Esophagus muscularis mucosa (tissue), 4 donors: ENCODE data around the gene TACC2. TPM values are rescaled to one million over a fixed set of nuclear protein-coding genes. Genes with fewer than 3 reads are reported as not detected.

Experiments
- DNase-seq: peaks from one replicate; pipeline ENCODE4 v3.0.0-alpha.2; 2017; ENCODE audit errors: extremely low spot score
- H3K27ac ChIP-seq, 4 donors: fragments of 200-600 bp; sonication (generic); replicated peaks in 1 of 4; 1 replicate in 3 of 4; 2 replicates in 1 of 4; pipeline ENCODE4 v1.5.1; 2016 to 2019; ENCODE audit warnings: mild to moderate bottlenecking in 1 of 4
- H3K27me3 ChIP-seq, 4 donors: fragments of 200-600 bp; sonication (generic); one replicate each; pipeline versions ENCODE4 v1.5.1 to v1.6.0; 2016 to 2019
- H3K36me3 ChIP-seq, 4 donors: fragments of 200-600 bp; sonication (generic); one replicate each; pipeline ENCODE4 v1.5.1; 2016 to 2019
- H3K4me1 ChIP-seq, 4 donors: fragments of 200-600 bp; sonication (generic); one replicate each; pipeline ENCODE4 v1.5.1; 2016 to 2019
- H3K4me3 ChIP-seq, 4 donors: fragments of 200-600 bp; sonication (generic); 1 replicate in 2 of 4; 2 replicates in 2 of 4; pipeline ENCODE4 v1.5.1; 2016 to 2019; ENCODE audit warnings: mild to moderate bottlenecking in 4 of 4, moderate library complexity in 1 of 4
- H3K9me3 ChIP-seq, 4 donors: fragments of 200-600 bp; sonication (generic); 1 replicate in 3 of 4; 2 replicates in 1 of 4; pipeline ENCODE4 v1.5.1; 2016 to 2019
- EP300 ChIP-seq: sonication (generic); formaldehyde crosslinking; IDR thresholded peaks from one replicate; pipeline ENCODE4 v1.6.1; 2017; ENCODE audit warnings: antibody characterized with exemption
- POLR2A ChIP-seq: fragments of 450-650 bp; IDR thresholded peaks from one replicate; pipeline ENCODE4 v1.6.1; 2017; ENCODE audit warnings: antibody characterized with exemption, moderate library complexity, mild to moderate bottlenecking, low read depth
- POLR2AphosphoS5 ChIP-seq, 2 donors: sonication (generic); formaldehyde crosslinking; IDR thresholded peaks; one replicate each; pipeline ENCODE4 v1.6.1; 2017; ENCODE audit warnings: antibody characterized with exemption in 2 of 2
- WGBS: methylation state at CpG from one replicate; pipeline ENCODE4 v1.1.5; 2018; 5-methylcytosine and 5-hydroxymethylcytosine counted together
- intact Hi-C: fragments of 100-400 bp; cut with DNase I; formaldehyde crosslinking; loops from one replicate; pipeline ENCODE4 v1.15.1; 2023
- total RNA-seq, 4 donors: library from RNA; depleted of rRNA; stranded (reverse); fragments of >200 nt; gene quantifications; one replicate each; pipeline versions ENCODE4 v1.1.0 to v1.2.1, GENCODE V29; 2016
- TF ChIP-seq, protein P1 (sequence below), 3 experiments: fragments of 200-600 bp in 2 of 3; fragments of 450-650 bp in 1 of 3; sonication (generic) in 2 of 3; IDR thresholded peaks; one replicate each; pipeline ENCODE4 v1.5.1; 2017 to 2019; ENCODE audit warnings: antibody characterized with exemption in 3 of 3, mild to moderate bottlenecking in 2 of 3, moderate library complexity in 1 of 3

Gene TACC2
- total RNA-seq, 4 donors from 2014 or later, result 53.7 to 99.4 (median 75.6) TPM

DNA sequence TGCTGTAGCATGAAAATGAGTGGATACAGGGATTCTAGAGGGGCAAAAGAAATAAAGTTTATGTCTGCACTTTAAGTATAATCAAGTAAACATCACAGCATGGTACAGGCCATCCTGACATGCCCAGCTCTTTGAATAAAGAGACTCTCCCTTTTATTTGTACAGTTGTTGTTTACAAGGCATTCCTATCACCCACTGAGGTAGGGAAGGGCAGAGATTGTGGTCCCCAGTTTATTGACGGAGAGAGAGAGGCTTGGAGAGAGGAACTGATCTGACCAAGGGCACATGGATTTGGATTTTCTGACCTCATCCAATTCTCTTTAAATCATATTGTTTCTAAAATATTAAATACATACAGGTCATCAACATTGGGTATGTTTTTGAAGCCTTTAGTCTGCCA lies 53.9 kb downstream of the TACC2 start:
- TF ChIP-seq POLR2A (no peak), POLR2AphosphoS5 (IDR thresholded peaks at IDR 0.05) (no peak), EP300 (no peak)
- TF ChIP-seq, protein P1, sequence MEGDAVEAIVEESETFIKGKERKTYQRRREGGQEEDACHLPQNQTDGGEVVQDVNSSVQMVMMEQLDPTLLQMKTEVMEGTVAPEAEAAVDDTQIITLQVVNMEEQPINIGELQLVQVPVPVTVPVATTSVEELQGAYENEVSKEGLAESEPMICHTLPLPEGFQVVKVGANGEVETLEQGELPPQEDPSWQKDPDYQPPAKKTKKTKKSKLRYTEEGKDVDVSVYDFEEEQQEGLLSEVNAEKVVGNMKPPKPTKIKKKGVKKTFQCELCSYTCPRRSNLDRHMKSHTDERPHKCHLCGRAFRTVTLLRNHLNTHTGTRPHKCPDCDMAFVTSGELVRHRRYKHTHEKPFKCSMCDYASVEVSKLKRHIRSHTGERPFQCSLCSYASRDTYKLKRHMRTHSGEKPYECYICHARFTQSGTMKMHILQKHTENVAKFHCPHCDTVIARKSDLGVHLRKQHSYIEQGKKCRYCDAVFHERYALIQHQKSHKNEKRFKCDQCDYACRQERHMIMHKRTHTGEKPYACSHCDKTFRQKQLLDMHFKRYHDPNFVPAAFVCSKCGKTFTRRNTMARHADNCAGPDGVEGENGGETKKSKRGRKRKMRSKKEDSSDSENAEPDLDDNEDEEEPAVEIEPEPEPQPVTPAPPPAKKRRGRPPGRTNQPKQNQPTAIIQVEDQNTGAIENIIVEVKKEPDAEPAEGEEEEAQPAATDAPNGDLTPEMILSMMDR (IDR thresholded peaks at IDR 0.05), result no peak
- no peak overlapping the region for H3K4me3 ChIP-seq
- no peak for DNase-seq
- intact Hi-C loops, result no loop called here
- 100% methylated on average over 1 of the region's 1 CpG for WGBS
- H3K27me3 ChIP-seq, result no peaks in the 10 kb centered on the region
- no peaks in the 10 kb centered on the region for H3K36me3 ChIP-seq
- peaks cover 30 to 68% (median 52%) of the 10 kb centered on the region in 4 donors for H3K4me1 ChIP-seq
- H3K9me3 ChIP-seq, result no peaks in the 10 kb centered on the region
- peak overlapping the region; percentile 82 to 90 (median 86) for H3K27ac ChIP-seq

DNA sequence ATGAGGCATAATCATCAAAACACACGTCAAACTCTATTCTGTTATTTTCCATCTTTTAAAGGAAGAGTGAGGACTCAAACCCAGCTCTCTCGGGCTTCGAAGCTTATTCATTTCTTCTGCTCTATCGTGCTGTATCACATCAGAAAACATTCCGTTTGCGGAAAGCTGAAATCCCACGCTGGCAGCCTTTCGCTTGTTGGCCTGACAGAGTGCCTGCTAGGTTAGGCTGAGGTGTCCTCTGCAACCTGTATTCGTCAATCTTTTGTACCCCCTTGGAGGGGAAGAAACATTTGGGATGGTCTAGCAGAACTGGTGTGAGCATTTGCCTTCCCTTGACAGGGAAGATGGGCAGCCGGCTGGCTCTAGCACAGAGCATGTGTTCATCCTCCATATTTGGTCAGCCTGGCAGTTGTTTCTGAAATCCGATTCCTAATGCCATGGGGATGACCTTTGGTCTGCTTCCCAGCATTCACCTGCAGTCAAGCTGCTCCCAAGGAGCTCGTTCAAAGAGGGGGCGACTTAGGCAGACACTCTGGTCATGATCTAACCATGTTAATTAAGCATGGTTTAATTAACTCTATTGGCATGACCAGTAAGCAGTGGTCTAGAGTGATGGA lies 55.2 kb downstream of the TACC2 start:
- no peaks in the 10 kb centered on the region for H3K36me3 ChIP-seq
- peak overlapping the region; percentile 31 to 39 (median 36) for H3K4me3 ChIP-seq
- intact Hi-C loops, result no loop called here
- H3K4me1 ChIP-seq, result peaks cover 19 to 70% (median 52%) of the 10 kb centered on the region in 4 donors
- WGBS, result 34% methylated on average over 13 of the region's 13 CpGs
- no peaks in the 10 kb centered on the region for H3K27me3 ChIP-seq
- TF ChIP-seq POLR2AphosphoS5 (IDR thresholded peaks at IDR 0.05) (peak; percentile 32 to 64), EP300 (no peak)
- H3K27ac ChIP-seq, result peak overlapping the region; percentile 82 to 90 (median 86)
- DNase-seq, result no peak
- no peaks in the 10 kb centered on the region for H3K9me3 ChIP-seq

DNA sequence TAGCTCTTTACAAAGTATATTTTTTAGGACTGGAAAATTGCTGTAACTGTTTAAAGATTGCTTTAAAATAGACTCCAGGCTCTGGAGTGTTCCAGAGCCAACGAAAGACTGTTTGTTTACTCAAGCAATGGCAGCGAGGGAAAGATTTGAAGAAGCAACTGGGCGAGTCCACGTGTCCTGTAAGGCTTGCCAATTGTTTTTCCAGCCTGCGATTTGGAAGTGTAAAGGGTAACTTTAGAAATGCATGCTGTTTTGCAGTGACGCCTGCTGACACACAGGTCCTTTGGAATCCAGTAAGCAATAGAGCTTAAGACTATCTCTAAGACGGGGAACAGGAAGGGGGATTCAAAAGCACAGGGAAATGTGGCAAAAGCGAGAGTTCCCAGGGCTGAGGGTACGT lies 55.8 kb downstream of the TACC2 start:
- TF ChIP-seq, protein P1 (IDR thresholded peaks at IDR 0.05), result peak in 1 of 3 experiments; percentile 14
- TF ChIP-seq EP300 (no peak), POLR2AphosphoS5 (IDR thresholded peaks at IDR 0.05) (peak; percentile 50 to 74), POLR2A (no peak)
- H3K27me3 ChIP-seq, result no peaks in the 10 kb centered on the region
- DNase-seq, result no peak
- H3K4me1 ChIP-seq, result peaks cover 16 to 73% (median 49%) of the 10 kb centered on the region in 4 donors
- intact Hi-C loops, result no loop called here
- H3K9me3 ChIP-seq, result no peaks in the 10 kb centered on the region
- no peaks in the 10 kb centered on the region for H3K36me3 ChIP-seq
- H3K4me3 ChIP-seq, result peak overlapping the region; percentile 31 to 39 (median 36)
- WGBS, result 16% methylated on average over 9 of the region's 9 CpGs
- H3K27ac ChIP-seq, result peak overlapping the region; percentile 82 to 90 (median 86)

DNA sequence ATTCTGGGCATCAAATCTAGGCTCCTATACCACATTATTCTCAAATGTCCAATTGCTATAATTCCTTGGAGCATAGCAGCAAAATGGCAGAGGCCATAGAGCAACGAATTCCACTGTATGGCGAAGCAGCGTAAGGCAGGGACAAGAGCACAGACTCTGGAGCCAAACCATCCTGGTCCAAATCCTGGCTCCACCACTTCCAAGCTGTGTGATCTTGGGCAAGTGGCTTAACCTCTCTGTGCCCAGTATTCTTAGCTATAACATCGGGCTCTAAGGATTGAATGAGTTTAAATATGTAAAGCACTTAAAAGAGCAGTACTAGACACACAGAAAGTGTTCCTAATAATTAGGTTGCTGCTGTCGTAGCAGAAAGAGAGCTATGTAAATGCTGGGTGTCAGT lies 56.2 kb downstream of the TACC2 start:
- H3K4me1 ChIP-seq, result peaks cover 16 to 73% (median 47%) of the 10 kb centered on the region in 4 donors
- DNase-seq, result no peak
- TF ChIP-seq POLR2AphosphoS5 (IDR thresholded peaks at IDR 0.05) (no peak), EP300 (no peak), POLR2A (no peak)
- TF ChIP-seq, protein P1 (IDR thresholded peaks at IDR 0.05), result no peak
- peak overlapping the region in 3 of 4 donors; percentile 34 to 39 (median 37) for H3K4me3 ChIP-seq
- intact Hi-C loops, result no loop called here
- no peaks in the 10 kb centered on the region for H3K27me3 ChIP-seq
- H3K36me3 ChIP-seq, result no peaks in the 10 kb centered on the region
- WGBS, result 77% methylated on average over 5 of the region's 5 CpGs
- peak overlapping the region; percentile 82 to 90 (median 86) for H3K27ac ChIP-seq
- no peaks in the 10 kb centered on the region for H3K9me3 ChIP-seq

DNA sequence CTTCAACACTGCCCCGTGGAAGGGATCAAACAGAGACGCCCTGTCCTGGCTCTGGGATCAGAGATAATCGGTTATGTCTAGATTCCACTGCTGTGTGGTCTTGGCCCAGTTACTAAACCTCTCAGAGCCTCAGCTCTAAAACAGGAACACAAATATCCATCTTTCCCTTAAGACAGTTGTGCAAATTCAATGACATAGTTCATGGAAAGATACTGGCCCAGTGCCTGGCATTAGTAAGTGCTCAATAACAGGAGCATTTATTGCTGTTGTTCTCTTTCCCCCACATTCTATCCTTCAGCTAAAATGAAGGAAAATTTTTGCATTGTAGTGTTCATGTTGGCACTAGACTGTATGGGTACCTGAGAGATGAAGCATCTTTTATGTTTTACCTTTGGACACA lies 58.6 kb downstream of the TACC2 start:
- 49% methylated on average over 3 of the region's 3 CpGs for WGBS
- Histone ChIP-seq H3K9me3 (no peaks in the 10 kb centered on the region), H3K27ac (peak overlapping the region; percentile 48 to 90 (median 74)), H3K36me3 (no peaks in the 10 kb centered on the region), H3K4me3 (no peak overlapping the region), H3K27me3 (no peaks in the 10 kb centered on the region), H3K4me1 (peaks cover 34 to 75% (median 47%) of the 10 kb centered on the region in 4 donors)
- intact Hi-C loops, result loop anchor here (2.0 kb wide), 1 partner anchor 55 kb away; no protein-coding TSS in a partner anchor
- DNase-seq, result no peak
- TF ChIP-seq POLR2AphosphoS5 (IDR thresholded peaks at IDR 0.05) (no peak), POLR2A (no peak), EP300 (no peak)
- TF ChIP-seq, protein P1 (IDR thresholded peaks at IDR 0.05), result no peak
